Inflammatory macrophage (primary cell): Measurements from ENCODE around the gene KLF17.

Source experiments
- DNase-seq, 2 donors: peaks; one replicate each; pipeline ENCODE4 v3.0.0-alpha.2; 2020 to 2022

KLF17 gene

DNA sequence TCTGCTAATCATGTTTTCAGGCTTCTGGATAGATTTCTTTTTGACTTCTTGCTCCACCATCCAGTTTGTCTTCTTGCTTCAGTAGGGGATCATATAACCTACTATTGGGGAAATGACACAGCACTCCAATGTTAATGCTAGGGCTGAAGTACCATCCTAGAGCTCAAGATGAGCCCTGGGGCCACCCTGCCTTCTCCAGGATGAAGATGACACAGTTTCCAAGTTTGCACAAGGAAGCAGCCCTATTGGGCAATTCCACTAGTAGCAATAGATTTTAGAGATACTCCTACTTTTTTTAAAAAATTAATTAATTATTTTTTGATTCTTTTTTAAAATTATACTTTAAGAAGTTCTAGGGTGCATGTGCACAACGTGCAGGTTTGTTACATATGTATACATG is 34.1 kb downstream of the KLF17 start:
- DNase-seq: no peak

DNA sequence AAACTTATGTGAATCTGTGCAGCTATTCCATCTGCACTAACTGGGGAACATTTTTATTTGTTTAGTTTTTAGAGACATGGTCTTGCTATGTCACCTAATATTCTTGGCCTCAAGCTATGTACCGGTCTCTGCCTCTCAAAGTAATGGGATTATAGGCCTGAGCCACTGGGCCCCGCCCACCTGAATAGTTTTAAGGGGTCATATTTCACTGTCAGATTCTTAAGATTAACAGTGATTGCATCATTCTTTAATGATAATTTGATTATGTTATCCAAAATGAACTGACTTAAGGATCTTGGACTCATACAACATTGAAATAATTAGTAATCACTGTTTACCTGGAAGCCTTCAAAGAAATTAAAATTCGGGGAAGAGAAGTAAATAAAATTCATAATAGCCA is 35.4 kb downstream of the KLF17 start:
- no peak for DNase-seq

DNA sequence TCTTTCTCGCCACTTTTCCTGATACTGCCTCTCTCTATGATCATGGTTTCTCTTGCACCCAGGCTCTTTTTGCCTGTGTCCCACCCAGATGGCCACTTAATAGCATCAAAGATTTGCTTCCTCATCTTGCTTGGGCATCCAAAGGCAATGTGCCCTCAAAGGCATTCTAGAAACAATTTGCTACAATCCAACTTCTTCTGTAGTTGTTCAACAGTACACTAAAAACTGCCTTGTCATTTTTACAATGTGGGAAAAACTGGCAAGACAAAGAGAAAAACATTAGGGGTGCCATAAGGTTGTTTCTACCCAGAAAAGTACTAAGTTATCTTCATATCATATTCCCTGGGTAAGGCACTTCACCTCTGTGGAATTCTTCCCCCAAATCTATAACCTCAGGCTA is 39.3 kb downstream of the KLF17 start:
- no peak for DNase-seq

DNA sequence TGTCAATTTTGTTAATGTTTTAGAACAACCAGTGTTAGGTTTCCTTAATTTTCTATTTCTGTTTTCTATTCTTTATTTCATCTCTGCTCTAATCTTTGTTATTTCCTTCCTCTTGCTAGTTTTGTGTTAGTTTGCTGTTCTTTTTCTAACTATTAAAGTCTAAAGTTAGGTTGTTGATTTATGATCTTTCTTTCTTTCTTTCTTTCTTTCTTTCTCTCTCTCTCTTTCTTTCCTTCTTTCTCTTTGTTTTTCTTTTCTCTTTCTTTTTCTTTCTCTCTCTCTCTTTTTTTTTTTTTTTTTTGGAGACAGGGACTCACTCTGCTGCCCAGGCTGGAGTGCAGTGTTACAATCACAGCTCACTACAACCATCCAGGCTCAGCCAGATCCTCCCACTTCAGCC is 40.2 kb downstream of the KLF17 start:
- DNase-seq: no peak

DNA sequence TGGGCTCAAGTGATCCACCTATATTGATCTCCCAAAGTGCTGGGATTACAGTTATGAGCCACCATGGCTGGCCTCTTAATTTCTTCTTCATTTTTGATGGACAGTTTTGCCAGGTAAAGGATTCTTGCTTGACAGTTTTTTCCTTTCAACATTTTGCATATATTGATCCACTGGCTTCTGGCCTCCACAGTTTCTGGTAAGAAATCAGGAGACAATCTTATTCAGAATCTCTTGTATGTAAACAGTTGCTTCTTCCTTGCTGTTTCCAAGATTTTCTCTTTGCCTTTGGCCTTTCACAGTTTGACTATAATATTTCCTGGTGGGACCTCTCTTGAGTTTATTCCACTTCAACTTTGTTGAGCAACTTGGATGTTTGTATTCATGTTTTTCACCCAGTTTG is 42.9 kb downstream of the KLF17 start:
- DNase-seq: no peak

DNA sequence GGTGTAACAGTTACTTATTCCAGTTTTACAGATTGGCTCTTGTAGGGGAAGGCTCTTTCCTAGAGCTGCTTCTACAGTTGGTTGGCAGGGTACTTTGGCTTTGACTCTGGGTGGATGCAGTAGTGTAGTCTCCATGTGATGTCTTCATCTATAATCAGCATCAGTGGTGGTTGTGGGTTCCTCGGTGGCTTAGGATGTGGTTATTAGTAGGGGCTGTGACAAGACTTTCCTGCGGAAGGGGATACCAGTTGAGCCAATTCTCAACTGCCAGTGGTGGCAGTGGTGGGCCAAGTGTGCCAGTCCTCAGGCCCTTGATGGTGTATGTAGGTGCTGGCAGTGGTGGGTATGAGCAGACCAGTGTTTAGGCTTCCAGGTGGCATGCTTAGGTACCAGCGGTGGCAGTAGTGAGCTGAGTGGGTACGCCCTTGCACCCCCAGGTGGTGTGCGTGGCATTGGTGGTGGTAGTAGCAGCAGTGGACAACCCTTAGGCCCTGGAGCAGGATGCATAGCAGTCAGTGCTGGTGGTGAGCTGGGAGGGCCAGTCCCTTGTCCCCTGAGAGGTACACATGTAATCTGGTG is 50.0 kb downstream of the KLF17 start:
- DNase-seq: no peak

DNA sequence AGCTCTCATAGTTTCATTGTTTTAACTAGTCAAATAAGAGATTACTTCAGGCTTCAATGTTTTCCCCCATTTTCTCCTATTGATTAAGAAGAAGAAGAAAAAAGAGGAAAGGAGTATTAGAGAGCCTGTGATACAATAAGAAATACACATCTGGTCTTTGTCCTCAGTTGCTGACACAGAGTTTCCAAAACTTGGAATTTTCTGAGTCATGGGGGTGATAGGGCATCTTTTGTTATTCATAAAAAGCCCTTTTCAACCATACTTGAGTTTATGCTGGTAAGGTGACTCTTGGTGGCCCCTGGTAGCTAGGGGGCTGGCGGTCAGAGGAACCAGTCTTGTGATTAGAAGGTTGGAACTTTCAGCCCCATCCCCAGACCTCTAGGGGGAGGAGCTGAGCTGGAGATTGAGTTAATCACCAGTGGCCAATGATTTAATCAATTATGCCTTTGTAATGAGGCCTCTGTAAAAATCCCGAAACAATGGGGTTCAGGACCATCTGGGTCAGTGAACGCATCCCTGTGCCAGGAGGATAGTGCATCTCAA is 51.7 kb downstream of the KLF17 start:
- no peak for DNase-seq

DNA sequence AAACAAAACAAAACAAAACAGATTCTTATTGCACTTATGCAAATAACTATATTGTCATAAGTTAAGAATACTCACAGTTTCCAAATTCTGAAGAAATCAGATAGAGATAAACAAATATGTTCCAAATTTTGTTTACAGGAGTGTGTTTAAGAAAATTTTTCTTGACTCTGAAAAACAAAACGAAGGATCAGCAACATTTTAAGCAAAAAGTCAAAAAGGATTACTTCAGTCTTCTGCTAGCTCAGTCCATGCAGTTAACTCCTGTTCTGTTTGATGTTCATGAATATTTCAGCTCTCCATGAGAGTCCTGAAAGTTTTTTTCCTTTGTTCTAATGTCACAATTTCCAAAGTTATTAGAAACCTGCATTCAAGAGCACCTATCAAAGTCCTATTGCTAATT is 56.0 kb downstream of the KLF17 start:
- DNase-seq: no peak
